Kidney epithelial cell (primary cell): ENCODE measurements around the gene DLGAP1. TPM values are rescaled to one million over a fixed set of nuclear protein-coding genes. Genes with fewer than 3 reads are reported as not detected.

Experiments used
- DNase-seq: peaks from one replicate; pipeline ENCODE4 v3.0.0-alpha.2; 2010; ENCODE audit warnings: low read depth
- H3K27me3 ChIP-seq: 2 replicates; pipeline ENCODE4 v1.6.0; 2011; ENCODE audit warnings: low read length; ENCODE audit not compliant: control insufficient read depth, insufficient read depth
- H3K36me3 ChIP-seq: 2 replicates; pipeline ENCODE4 v1.5.1; 2011; ENCODE audit warnings: low read length; ENCODE audit not compliant: control insufficient read depth, insufficient read depth
- H3K4me3 ChIP-seq: 2 replicates; pipeline ENCODE4 v1.5.1; 2011; ENCODE audit warnings: low read depth, mild to moderate bottlenecking, control low read depth, low read length
- total RNA-seq: library from RNA; depleted of rRNA; stranded (reverse); fragments of >200 nt; gene quantifications from 2 replicates; pipeline ENCODE4 v1.2.3, GENCODE V29; 2015
- TF ChIP-seq, protein P1 (sequence below): IDR thresholded peaks from 2 replicates; pipeline ENCODE4 v1.5.1; 2011; ENCODE audit warnings: mild to moderate bottlenecking, moderate library complexity, low read length, control low read depth, inconsistent platforms; ENCODE audit not compliant: insufficient read depth, poor library complexity, severe bottlenecking

Gene DLGAP1
- total RNA-seq, 1 donor from 2014 or later: 2.6 TPM

DNA sequence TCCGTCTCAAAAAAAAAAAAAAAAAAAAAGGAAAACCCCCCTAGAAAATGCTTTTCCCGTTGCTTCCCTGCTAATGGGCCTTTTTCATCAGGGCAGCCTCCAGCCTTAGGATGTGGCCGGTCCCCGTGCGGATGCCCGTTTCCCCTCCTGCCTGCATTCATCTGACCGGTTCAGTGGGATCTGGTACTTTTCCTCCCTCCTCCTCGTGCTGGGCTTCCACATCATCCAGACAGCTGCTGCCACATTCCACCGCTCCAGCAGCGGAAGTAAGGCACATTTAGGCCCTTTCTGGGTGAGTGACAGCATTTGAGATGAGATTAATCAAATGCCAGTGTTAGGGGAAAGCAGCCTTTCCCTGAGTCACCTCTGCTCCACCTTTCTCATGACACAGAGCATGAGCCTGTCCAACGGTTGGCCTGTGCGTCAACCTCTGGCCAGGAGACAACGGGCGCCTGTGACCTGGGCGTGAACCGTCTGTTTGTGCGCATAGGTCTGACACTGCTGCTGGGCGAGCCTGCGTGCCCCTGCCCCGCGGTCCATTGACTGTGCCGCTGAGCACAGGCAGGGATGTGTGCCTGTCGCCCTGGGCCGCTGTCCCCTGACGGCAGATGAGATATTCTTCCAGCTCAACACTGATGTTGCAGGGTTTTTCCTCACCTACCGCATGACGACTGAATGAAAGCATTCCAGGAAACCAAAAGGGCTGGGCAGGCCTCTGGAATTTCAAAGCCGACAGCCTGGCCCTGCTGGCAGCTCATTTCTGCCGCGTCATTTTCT is 831.1 kb downstream of the DLGAP1 start:
- peak overlapping the region; percentile 25 for H3K4me3 ChIP-seq
- H3K27me3 ChIP-seq: no peaks in the 10 kb centered on the region
- peak; percentile 97 for DNase-seq
- H3K36me3 ChIP-seq: no peaks in the 10 kb centered on the region
- TF ChIP-seq, protein P1, sequence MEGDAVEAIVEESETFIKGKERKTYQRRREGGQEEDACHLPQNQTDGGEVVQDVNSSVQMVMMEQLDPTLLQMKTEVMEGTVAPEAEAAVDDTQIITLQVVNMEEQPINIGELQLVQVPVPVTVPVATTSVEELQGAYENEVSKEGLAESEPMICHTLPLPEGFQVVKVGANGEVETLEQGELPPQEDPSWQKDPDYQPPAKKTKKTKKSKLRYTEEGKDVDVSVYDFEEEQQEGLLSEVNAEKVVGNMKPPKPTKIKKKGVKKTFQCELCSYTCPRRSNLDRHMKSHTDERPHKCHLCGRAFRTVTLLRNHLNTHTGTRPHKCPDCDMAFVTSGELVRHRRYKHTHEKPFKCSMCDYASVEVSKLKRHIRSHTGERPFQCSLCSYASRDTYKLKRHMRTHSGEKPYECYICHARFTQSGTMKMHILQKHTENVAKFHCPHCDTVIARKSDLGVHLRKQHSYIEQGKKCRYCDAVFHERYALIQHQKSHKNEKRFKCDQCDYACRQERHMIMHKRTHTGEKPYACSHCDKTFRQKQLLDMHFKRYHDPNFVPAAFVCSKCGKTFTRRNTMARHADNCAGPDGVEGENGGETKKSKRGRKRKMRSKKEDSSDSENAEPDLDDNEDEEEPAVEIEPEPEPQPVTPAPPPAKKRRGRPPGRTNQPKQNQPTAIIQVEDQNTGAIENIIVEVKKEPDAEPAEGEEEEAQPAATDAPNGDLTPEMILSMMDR: no peak

DNA sequence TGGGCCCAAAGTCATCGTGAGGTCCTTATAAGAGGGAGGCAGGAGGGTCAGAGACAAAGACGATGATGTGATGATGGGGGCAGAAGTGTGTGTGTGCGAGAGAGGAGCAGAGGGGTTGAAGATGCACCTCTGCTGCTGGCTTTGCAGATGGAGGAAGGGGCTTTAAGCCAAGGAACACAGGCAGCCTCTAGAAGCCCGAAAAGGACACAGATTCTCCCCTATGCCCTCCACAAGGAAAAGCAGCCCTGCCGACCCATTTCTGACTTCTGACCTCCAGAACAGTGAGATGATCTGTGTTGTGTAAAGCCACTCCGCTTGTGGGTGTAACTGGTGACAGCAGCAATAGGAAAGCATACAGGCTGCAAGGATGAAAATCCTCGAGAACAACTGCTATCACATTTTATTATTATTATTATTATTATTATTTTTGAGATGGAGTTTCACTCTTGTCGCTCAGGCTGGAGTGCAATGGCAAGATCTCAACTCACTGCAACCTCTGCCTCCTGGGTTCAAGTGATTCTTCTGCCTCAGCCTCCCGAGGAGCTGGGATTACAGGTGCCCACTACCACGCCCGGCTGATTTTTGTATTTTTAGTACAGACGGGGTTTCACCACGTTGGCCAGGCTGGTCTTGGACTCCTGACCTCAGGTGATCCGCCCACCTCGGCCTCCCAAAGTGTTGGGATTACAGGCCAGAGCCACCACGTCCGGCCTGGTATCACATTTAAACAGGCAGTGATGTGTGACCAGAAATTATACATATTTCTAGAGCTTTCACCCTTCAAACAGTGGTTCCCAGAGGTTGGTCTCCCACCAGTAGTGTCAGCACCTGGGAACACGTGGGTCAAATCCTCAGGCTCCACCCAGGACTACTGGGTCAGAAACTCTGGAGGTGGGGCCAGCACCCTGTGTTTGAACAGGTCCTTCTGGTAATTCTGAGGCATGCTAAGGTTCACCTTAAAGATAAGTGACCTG is 834.7 kb downstream of the DLGAP1 start:
- DNase-seq: no peak
- TF ChIP-seq, protein P1: no peak
- no peak overlapping the region for H3K4me3 ChIP-seq
- H3K36me3 ChIP-seq: no peaks in the 10 kb centered on the region
- no peaks in the 10 kb centered on the region for H3K27me3 ChIP-seq

DNA sequence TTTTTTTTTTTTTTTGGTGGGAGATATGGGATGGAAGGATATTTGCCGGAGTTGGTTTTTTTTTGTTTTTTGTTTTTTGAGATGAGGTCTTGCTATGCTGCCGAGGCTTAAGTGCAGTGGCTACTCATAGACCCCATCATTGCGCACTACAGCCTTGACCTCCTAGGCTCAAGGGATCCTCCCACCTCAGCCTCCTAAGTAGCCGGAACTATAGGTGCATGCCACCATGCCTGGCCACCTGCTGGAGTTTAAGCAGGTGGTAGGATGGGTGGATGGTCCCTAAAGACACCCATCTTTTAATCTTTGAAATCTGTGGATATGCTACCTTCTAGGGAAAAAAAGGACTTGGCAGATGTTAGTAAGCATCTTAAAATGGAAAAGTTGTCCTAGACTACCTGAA is 835.4 kb downstream of the DLGAP1 start:
- Histone ChIP-seq H3K4me3 (no peak overlapping the region), H3K27me3 (no peaks in the 10 kb centered on the region), H3K36me3 (no peaks in the 10 kb centered on the region)
- TF ChIP-seq, protein P1: no peak
- DNase-seq: no peak

DNA sequence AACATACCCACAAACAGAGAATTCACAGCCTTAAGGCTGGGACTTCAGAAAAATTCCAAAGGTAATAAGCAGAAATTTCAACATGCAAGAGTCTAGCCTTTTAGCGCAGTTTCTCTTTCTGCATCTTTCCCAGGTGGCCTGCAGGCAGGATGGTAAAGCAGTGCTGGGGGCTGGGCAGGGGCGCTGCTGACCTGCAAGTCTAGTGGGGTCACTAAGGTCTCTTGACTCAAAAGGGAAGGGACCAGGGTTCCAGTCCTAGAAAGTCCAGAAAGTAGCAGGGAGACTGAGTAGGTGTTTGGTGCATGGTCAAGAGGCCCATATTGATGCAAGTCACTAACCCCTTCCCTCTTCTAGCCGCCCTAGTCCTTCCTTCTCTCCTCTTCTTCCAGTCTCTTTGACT is 835.9 kb downstream of the DLGAP1 start:
- H3K27me3 ChIP-seq: no peaks in the 10 kb centered on the region
- DNase-seq: no peak
- TF ChIP-seq, protein P1: no peak
- H3K36me3 ChIP-seq: no peaks in the 10 kb centered on the region
- H3K4me3 ChIP-seq: no peak overlapping the region

DNA sequence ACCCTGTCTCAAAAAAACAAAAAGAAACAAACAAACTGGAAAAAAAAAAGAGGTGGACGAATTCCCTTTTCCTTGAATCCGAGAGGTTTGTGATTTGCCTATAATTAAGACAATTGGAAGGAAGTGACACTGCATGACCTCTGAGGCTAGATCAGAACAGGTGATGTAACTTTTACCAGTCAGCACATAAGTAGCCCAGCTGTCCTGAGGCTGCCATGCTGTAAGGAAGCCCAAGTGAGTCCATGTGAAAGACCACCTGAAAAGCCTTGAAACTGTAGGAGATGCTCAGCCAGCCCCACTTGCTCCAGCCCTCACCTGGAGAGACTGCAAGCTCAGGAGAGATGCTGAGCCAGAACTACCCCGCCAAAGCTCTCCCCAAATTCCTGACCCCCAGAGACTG is 838.4 kb downstream of the DLGAP1 start:
- DNase-seq: no peak
- H3K27me3 ChIP-seq: no peaks in the 10 kb centered on the region
- TF ChIP-seq, protein P1: no peak
- H3K36me3 ChIP-seq: no peaks in the 10 kb centered on the region
- no peak overlapping the region for H3K4me3 ChIP-seq
